Measurements from ENCODE around the gene GRM5.

GRCh38 chr11:88501541-88501940, 564.2 kb downstream of the GRM5 start:
- TF ChIP-seq EGR1 (IDR thresholded peaks at IDR 0.05; ENCODE audit: low read depth in 2 of 2) (no peak), CTCF (IDR thresholded peaks at IDR 0.05; ENCODE audit: low read depth, low read length, missing input control) (no peak), HNF4G (IDR thresholded peaks at IDR 0.05) (no peak), MAX (IDR thresholded peaks at IDR 0.05) (no peak), YY1 (IDR thresholded peaks at IDR 0.05) (no peak), ZBTB33 (IDR thresholded peaks at IDR 0.05) (no peak), RAD21 (IDR thresholded peaks at IDR 0.05) (no peak), JUND (IDR thresholded peaks at IDR 0.05) (no peak), ATF3 (IDR thresholded peaks at IDR 0.05) (no peak)
